Pancreas (tissue), 10 donors: ENCODE measurements around the gene SETBP1. TPM values are rescaled to one million over a fixed set of nuclear protein-coding genes. Genes with fewer than 3 reads are reported as not detected.

ENCODE experiments used
- ATAC-seq, 4 donors: fragments of 200-7000 bp; cut with Tn5 transposase; one replicate each; pipeline versions ENCODE4 v1.8.0 to v1.9.1; 2020; ENCODE audit warnings: mild to moderate bottlenecking in 4 of 4, moderate library complexity in 4 of 4
- DNase-seq, 6 donors: peaks; one replicate each; pipeline ENCODE4 v3.0.0-alpha.2; 2020
- FAIRE-seq: peaks from 2 replicates; lab custom pipeline; 2012; peaks lifted over from hg19 to GRCh38; lab: Jason Lieb, UNC
- H3K27ac ChIP-seq, 4 donors: fragments of 200-600 bp; sonication (generic); 1 replicate in 3 of 4; 2 replicates in 1 of 4; pipeline versions ENCODE4 v1.5.0 to v1.8.0; 2020
- H3K27me3 ChIP-seq, 4 donors: fragments of 200-600 bp; one replicate each; pipeline ENCODE4 v1.8.0; 2021
- H3K36me3 ChIP-seq, 3 donors: fragments of 200-600 bp; sonication (generic) in 1 of 3; one replicate each; pipeline versions ENCODE4 v1.5.0 to v1.8.0; 2020 to 2021
- H3K4me1 ChIP-seq, 3 donors: fragments of 200-600 bp; one replicate each; pipeline ENCODE4 v1.8.0; 2021
- H3K4me3 ChIP-seq, 4 donors: fragments of 200-600 bp; sonication (generic) in 2 of 4; one replicate each; pipeline versions ENCODE4 v1.5.0 to v1.8.0; 2020 to 2021
- H3K9me3 ChIP-seq, 4 donors: fragments of 200-600 bp; one replicate each; pipeline ENCODE4 v1.8.0; 2021
- CTCF ChIP-seq, 4 donors: fragments of 200-600 bp; sonication (generic) in 3 of 4; IDR thresholded peaks; one replicate each; pipeline versions ENCODE4 v1.5.0 to v1.8.0; 2021; ENCODE audit warnings: antibody characterized with exemption in 4 of 4
- WGBS, 2 donors: extraction: QIAGEN DNeasy Blood & Tissue Kit; methylation state at CpG; one replicate each; pipeline ENCODE4 v1.1.7; 2013; 5-methylcytosine and 5-hydroxymethylcytosine counted together
- intact Hi-C, 3 donors: fragments of 100-400 bp; cut with DNase I; formaldehyde crosslinking; loops; one replicate each; pipeline versions ENCODE4 v1.11.1 to v1.14.2; 2022
- polyA plus RNA-seq, 2 donors: library from polyadenylated mRNA; stranded (reverse); fragments of 200-250 nt; gene quantifications; one replicate each; pipeline ENCODE4 v1.2.3, GENCODE V29; 2013
- total RNA-seq, 6 donors: library from RNA; stranded (reverse); fragmentation: NEBNext Ultra II Directional in 4 of 6; extraction: Animal tissue kit (Norgen Biotek cat#: 25700) in 4 of 6; gene quantifications; one replicate each; pipeline versions ENCODE4 v1.2.1 to v1.2.4, GENCODE V29; 2021 to 2023
- donor health status: healthy with polysubstance abuse.
- donor health status: DM: no; HTN: no; CAD: no; lungs with moderate emphysema.
- donor health status: DM: no; HTN: no; CAD: no.
- donor health status: control.
- donor health status: control.
- donor health status: Bipolar disorder and iron deficiency.
- donor health status: DM: yes; HTN: yes; CAD: no.
- donor health status: DM: no; HTN: no; CAD: no.
- donor health status: DM: no; HTN: no; CAD: no.
- donor health status: DM: yes; HTN: yes; CAD: no.

The SETBP1 gene
- total and polyA plus RNA-seq, 8 donors, result 3.9 to 24.0 (median 18.1) TPM

- TF ChIP-seq CTCF (IDR thresholded peaks at IDR 0.05), result no peak
- WGBS, 2 donors, result 50 to 62% methylated on average over 2 of the region's 2 CpGs
- H3K9me3 ChIP-seq, result no peaks in the 10 kb centered on the region
- H3K36me3 ChIP-seq, result no peaks in the 10 kb centered on the region
- ATAC-seq, result no peak
- H3K4me1 ChIP-seq, result peaks cover 14 to 37% (median 17%) of the 10 kb centered on the region in 3 donors
- H3K27me3 ChIP-seq, result no peaks in the 10 kb centered on the region
- intact Hi-C loops, result no loop called here
- H3K27ac ChIP-seq, result peak overlapping the region in 2 of 4 donors; percentile 69 to 76
- no peak for FAIRE-seq
- no peak for DNase-seq
- no peak overlapping the region for H3K4me3 ChIP-seq
Measured at GRCh38 chr18:44898498-44898897, 217.8 kb downstream of the SETBP1 start.

- no peaks in the 10 kb centered on the region for H3K9me3 ChIP-seq
- no peaks in the 10 kb centered on the region for H3K36me3 ChIP-seq
- intact Hi-C loops, result no loop called here
- DNase-seq (no peak), ATAC-seq (no peak), FAIRE-seq (no peak)
- no peak for TF ChIP-seq CTCF (IDR thresholded peaks at IDR 0.05)
- no peak overlapping the region for H3K4me3 ChIP-seq
- no peaks in the 10 kb centered on the region for H3K27me3 ChIP-seq
- H3K4me1 ChIP-seq, result peaks cover 11 to 32% (median 14%) of the 10 kb centered on the region in 3 donors
- no peak overlapping the region for H3K27ac ChIP-seq
Measured at GRCh38 chr18:44899832-44900231, 219.1 kb downstream of the SETBP1 start.

GRCh38 chr18:44900627-44901026, 219.9 kb downstream of the SETBP1 start:
- DNase-seq (no peak), ATAC-seq (no peak), FAIRE-seq (no peak)
- no peak overlapping the region for H3K27ac ChIP-seq
- WGBS, 2 donors, result 80 to 81% methylated on average over 3 of the region's 3 CpGs
- peaks cover 11 to 28% (median 14%) of the 10 kb centered on the region in 3 donors for H3K4me1 ChIP-seq
- no peaks in the 10 kb centered on the region for H3K27me3 ChIP-seq
- no peaks in the 10 kb centered on the region for H3K36me3 ChIP-seq
- H3K9me3 ChIP-seq, result no peaks in the 10 kb centered on the region
- intact Hi-C loops, result no loop called here
- no peak for TF ChIP-seq CTCF (IDR thresholded peaks at IDR 0.05)
- H3K4me3 ChIP-seq, result no peak overlapping the region

GRCh38 chr18:44901283-44901682, 220.6 kb downstream of the SETBP1 start:
- no peaks in the 10 kb centered on the region for H3K27me3 ChIP-seq
- intact Hi-C loops, result no loop called here
- no peak overlapping the region for H3K27ac ChIP-seq
- TF ChIP-seq CTCF (IDR thresholded peaks at IDR 0.05), result no peak
- no peak for ATAC-seq
- DNase-seq, result no peak
- H3K9me3 ChIP-seq, result no peaks in the 10 kb centered on the region
- no peak for FAIRE-seq
- H3K36me3 ChIP-seq, result no peaks in the 10 kb centered on the region
- H3K4me3 ChIP-seq, result no peak overlapping the region
- H3K4me1 ChIP-seq, result peaks cover 13 to 21% (median 14%) of the 10 kb centered on the region in 3 donors
- 94 to 98% methylated on average over 2 of the region's 2 CpGs for WGBS, 2 donors

GRCh38 chr18:44903327-44903726, 222.6 kb downstream of the SETBP1 start:
- H3K36me3 ChIP-seq, result no peaks in the 10 kb centered on the region
- no peak for ATAC-seq
- H3K27ac ChIP-seq, result no peak overlapping the region
- TF ChIP-seq CTCF (IDR thresholded peaks at IDR 0.05), result no peak
- intact Hi-C loops, result no loop called here
- H3K27me3 ChIP-seq, result no peaks in the 10 kb centered on the region
- H3K9me3 ChIP-seq, result no peaks in the 10 kb centered on the region
- DNase-seq, result no peak
- no peak for FAIRE-seq
- H3K4me1 ChIP-seq, result peaks cover 6 to 13% (median 11%) of the 10 kb centered on the region in 3 donors
- no peak overlapping the region for H3K4me3 ChIP-seq
- 98 to 100% methylated on average over 2 of the region's 2 CpGs for WGBS, 2 donors
